HEK293 (cell line): ENCODE measurements around the gene SPPL2B.

ENCODE experiments used
- CTCF ChIA-PET: fragments of 350-600 bp; formaldehyde crosslinking; extraction: SDS; loops from one replicate; lab custom pipeline; 2021; ENCODE audit warnings: antibody characterized with exemption; lab: Yijun Ruan, JAX
- POLR2A ChIA-PET: fragments of 300-600 bp; formaldehyde crosslinking; extraction: SDS; loops from one replicate; lab custom pipeline; 2020; ENCODE audit warnings: antibody characterized with exemption, inconsistent platforms; lab: Yijun Ruan, JAX
- H3K27ac ChIP-seq: fragments of 200-500 bp; sonication (Bioruptor generic); 2 replicates; pipeline ENCODE4 v1.5.1; 2014; ENCODE audit warnings: low read depth, low read length, control low read depth, inconsistent platforms; ENCODE audit errors: extremely low read depth
- H3K36me3 ChIP-seq, 2 experiments: fragments of 200-500 bp in 1 of 2; sonication (Bioruptor generic) in 1 of 2; 1 replicate in 1 of 2; 2 replicates in 1 of 2; pipeline ENCODE4 v1.5.1; 2014 to 2017; ENCODE audit warnings: inconsistent platforms in 2 of 2, low read length in 2 of 2; ENCODE audit not compliant: control insufficient read depth in 2 of 2, insufficient read depth in 1 of 2
- H3K4me1 ChIP-seq: fragments of 200-500 bp; sonication (Bioruptor generic); 2 replicates; pipeline ENCODE4 v1.5.1; 2014; ENCODE audit warnings: mild to moderate bottlenecking, low read length, inconsistent platforms; ENCODE audit not compliant: control insufficient read depth, insufficient read depth
- H3K4me3 ChIP-seq: 2 replicates; pipeline ENCODE4 v1.5.1; 2011; ENCODE audit warnings: low read depth, mild to moderate bottlenecking, control low read depth, low read length, moderate library complexity
- H3K9me3 ChIP-seq: fragments of 200-500 bp; sonication (Bioruptor generic); 2 replicates; pipeline ENCODE4 v1.5.1; 2014; ENCODE audit warnings: low read depth, low read length, inconsistent platforms; ENCODE audit not compliant: control insufficient read depth, insufficient read depth
- EGR2 ChIP-seq: fragments of 450-650 bp; formaldehyde crosslinking; IDR thresholded peaks from 2 replicates; pipeline ENCODE4 v1.5.1; 2016; ENCODE audit warnings: low read depth, missing biosample characterization, missing genetic modification characterization
- GFI1B ChIP-seq: fragments of 450-650 bp; formaldehyde crosslinking; IDR thresholded peaks from 2 replicates; pipeline ENCODE4 v1.5.1; 2016; ENCODE audit warnings: missing biosample characterization, missing genetic modification characterization
- KLF1 ChIP-seq: fragments of 450-650 bp; formaldehyde crosslinking; IDR thresholded peaks from 2 replicates; pipeline ENCODE4 v1.5.1; 2016; ENCODE audit warnings: missing biosample characterization, missing genetic modification characterization
- KLF10 ChIP-seq: fragments of 450-650 bp; IDR thresholded peaks from 2 replicates; pipeline ENCODE4 v1.5.1; 2018; ENCODE audit warnings: missing biosample characterization, mild to moderate bottlenecking, missing genetic modification characterization
- KLF16 ChIP-seq: fragments of 450-650 bp; formaldehyde crosslinking; IDR thresholded peaks from 2 replicates; pipeline ENCODE4 v1.5.1; 2017; ENCODE audit warnings: missing biosample characterization, missing genetic modification characterization
- WT1 ChIP-seq: fragments of 450-650 bp; formaldehyde crosslinking; IDR thresholded peaks from 2 replicates; pipeline ENCODE4 v1.5.1; 2016; ENCODE audit warnings: missing biosample characterization, missing genetic modification characterization
- ZNF292 ChIP-seq: fragments of 450-650 bp; formaldehyde crosslinking; IDR thresholded peaks from 2 replicates; pipeline ENCODE4 v1.5.1; 2016; ENCODE audit warnings: low read depth, missing biosample characterization, missing genetic modification characterization, borderline replicate concordance
- ZNF341 ChIP-seq: fragments of 450-650 bp; formaldehyde crosslinking; IDR thresholded peaks from 2 replicates; pipeline ENCODE4; 2016; ENCODE audit warnings: low read depth, missing biosample characterization, missing genetic modification characterization
- ZNF623 ChIP-seq: fragments of 450-650 bp; formaldehyde crosslinking; IDR thresholded peaks from 2 replicates; pipeline ENCODE4 v1.5.1; 2016; ENCODE audit warnings: missing biosample characterization, missing genetic modification characterization
- ZNF664 ChIP-seq: fragments of 450-650 bp; formaldehyde crosslinking; IDR thresholded peaks from 2 replicates; pipeline ENCODE4 v1.5.1; 2016; ENCODE audit warnings: missing biosample characterization, missing genetic modification characterization
- ZNF792 ChIP-seq: fragments of 450-650 bp; formaldehyde crosslinking; IDR thresholded peaks from 2 replicates; pipeline ENCODE4 v1.5.1; 2016; ENCODE audit warnings: missing biosample characterization, missing genetic modification characterization
- ZSCAN16 ChIP-seq: fragments of 450-650 bp; formaldehyde crosslinking; IDR thresholded peaks from 2 replicates; pipeline ENCODE4 v1.5.1; 2016; ENCODE audit warnings: missing biosample characterization, missing genetic modification characterization
- TF ChIP-seq, protein P1 (sequence below): fragments of 450-650 bp; formaldehyde crosslinking; IDR thresholded peaks from 2 replicates; pipeline ENCODE4 v1.5.1; 2016; ENCODE audit warnings: missing biosample characterization, missing genetic modification characterization
- TF ChIP-seq, protein P2 (sequence below): fragments of 450-650 bp; formaldehyde crosslinking; IDR thresholded peaks from 2 replicates; pipeline ENCODE4 v1.5.1; 2016; ENCODE audit warnings: missing biosample characterization, missing genetic modification characterization
- TF ChIP-seq, protein P3 (sequence below): fragments of 450-650 bp; formaldehyde crosslinking; IDR thresholded peaks from 2 replicates; pipeline ENCODE4 v1.5.1; 2016; ENCODE audit warnings: missing biosample characterization, missing genetic modification characterization
- TF ChIP-seq, protein P4 (sequence below): fragments of 450-650 bp; formaldehyde crosslinking; IDR thresholded peaks from 2 replicates; pipeline ENCODE4 v1.5.1; 2016; ENCODE audit warnings: missing biosample characterization, missing genetic modification characterization
- TF ChIP-seq, protein P5 (sequence below): fragments of 450-650 bp; formaldehyde crosslinking; IDR thresholded peaks from 2 replicates; pipeline ENCODE4 v1.5.1; 2016; ENCODE audit warnings: missing biosample characterization, missing genetic modification characterization
- TF ChIP-seq, protein P6 (sequence below): IDR thresholded peaks from 2 replicates; pipeline ENCODE4 v1.6.1; 2011; ENCODE audit warnings: mild to moderate bottlenecking, low read depth, low read length, borderline replicate concordance

Gene SPPL2B

DNA sequence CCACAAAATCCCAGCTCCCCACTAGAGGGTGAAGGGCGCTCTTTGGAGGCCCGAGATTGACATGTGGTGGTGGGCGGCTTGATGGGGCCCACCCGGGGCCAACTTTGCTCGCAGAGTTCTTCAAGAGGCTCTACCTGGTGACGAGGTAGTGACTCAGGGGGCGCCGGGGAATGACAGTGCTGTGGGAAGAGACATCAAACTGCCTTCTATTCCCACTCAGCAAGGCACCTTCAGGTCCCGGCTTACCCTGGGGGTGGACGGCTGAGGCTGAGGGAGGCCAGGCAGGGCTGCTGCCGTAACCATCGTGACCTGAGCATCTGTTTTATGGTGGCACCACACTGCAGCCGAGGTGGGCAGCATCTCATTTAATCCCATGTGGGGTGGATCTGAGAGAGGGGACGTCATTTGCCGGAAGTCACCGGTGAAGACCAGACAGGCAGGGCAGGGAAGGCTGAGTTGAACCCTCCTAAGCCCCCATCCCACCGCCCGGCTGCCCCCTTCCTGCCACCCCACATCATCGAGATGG is 22.1 kb upstream of the SPPL2B start (continued):
- TF ChIP-seq EGR2 (tag by site-specific recombination): peak; percentile 57; the same call in 1 of the 2 replicates
- TF ChIP-seq, protein P1, sequence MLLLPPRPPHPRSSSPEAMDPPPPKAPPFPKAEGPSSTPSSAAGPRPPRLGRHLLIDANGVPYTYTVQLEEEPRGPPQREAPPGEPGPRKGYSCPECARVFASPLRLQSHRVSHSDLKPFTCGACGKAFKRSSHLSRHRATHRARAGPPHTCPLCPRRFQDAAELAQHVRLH (tag by site-specific recombination): no peak
- TF ChIP-seq ZNF292 (tag by site-specific recombination): no peak
- TF ChIP-seq WT1: no peak
- TF ChIP-seq ZNF623 (tag by site-specific recombination): no peak
- TF ChIP-seq, protein P2, sequence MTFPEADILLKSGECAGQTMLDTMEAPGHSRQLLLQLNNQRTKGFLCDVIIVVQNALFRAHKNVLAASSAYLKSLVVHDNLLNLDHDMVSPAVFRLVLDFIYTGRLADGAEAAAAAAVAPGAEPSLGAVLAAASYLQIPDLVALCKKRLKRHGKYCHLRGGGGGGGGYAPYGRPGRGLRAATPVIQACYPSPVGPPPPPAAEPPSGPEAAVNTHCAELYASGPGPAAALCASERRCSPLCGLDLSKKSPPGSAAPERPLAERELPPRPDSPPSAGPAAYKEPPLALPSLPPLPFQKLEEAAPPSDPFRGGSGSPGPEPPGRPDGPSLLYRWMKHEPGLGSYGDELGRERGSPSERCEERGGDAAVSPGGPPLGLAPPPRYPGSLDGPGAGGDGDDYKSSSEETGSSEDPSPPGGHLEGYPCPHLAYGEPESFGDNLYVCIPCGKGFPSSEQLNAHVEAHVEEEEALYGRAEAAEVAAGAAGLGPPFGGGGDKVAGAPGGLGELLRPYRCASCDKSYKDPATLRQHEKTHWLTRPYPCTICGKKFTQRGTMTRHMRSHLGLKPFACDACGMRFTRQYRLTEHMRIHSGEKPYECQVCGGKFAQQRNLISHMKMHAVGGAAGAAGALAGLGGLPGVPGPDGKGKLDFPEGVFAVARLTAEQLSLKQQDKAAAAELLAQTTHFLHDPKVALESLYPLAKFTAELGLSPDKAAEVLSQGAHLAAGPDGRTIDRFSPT (tag by site-specific recombination): no peak
- TF ChIP-seq, protein P3, sequence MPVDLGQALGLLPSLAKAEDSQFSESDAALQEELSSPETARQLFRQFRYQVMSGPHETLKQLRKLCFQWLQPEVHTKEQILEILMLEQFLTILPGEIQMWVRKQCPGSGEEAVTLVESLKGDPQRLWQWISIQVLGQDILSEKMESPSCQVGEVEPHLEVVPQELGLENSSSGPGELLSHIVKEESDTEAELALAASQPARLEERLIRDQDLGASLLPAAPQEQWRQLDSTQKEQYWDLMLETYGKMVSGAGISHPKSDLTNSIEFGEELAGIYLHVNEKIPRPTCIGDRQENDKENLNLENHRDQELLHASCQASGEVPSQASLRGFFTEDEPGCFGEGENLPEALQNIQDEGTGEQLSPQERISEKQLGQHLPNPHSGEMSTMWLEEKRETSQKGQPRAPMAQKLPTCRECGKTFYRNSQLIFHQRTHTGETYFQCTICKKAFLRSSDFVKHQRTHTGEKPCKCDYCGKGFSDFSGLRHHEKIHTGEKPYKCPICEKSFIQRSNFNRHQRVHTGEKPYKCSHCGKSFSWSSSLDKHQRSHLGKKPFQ (tag by site-specific recombination): no peak
- TF ChIP-seq KLF10: no peak
- TF ChIP-seq, protein P4, sequence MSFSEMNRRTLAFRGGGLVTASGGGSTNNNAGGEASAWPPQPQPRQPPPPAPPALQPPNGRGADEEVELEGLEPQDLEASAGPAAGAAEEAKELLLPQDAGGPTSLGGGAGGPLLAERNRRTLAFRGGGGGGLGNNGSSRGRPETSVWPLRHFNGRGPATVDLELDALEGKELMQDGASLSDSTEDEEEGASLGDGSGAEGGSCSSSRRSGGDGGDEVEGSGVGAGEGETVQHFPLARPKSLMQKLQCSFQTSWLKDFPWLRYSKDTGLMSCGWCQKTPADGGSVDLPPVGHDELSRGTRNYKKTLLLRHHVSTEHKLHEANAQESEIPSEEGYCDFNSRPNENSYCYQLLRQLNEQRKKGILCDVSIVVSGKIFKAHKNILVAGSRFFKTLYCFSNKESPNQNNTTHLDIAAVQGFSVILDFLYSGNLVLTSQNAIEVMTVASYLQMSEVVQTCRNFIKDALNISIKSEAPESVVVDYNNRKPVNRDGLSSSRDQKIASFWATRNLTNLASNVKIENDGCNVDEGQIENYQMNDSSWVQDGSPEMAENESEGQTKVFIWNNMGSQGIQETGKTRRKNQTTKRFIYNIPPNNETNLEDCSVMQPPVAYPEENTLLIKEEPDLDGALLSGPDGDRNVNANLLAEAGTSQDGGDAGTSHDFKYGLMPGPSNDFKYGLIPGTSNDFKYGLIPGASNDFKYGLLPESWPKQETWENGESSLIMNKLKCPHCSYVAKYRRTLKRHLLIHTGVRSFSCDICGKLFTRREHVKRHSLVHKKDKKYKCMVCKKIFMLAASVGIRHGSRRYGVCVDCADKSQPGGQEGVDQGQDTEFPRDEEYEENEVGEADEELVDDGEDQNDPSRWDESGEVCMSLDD: no peak
- peak; percentile 76 for TF ChIP-seq ZNF664 (tag by site-specific recombination)
- TF ChIP-seq, all 188 proteins: peak for 5

DNA sequence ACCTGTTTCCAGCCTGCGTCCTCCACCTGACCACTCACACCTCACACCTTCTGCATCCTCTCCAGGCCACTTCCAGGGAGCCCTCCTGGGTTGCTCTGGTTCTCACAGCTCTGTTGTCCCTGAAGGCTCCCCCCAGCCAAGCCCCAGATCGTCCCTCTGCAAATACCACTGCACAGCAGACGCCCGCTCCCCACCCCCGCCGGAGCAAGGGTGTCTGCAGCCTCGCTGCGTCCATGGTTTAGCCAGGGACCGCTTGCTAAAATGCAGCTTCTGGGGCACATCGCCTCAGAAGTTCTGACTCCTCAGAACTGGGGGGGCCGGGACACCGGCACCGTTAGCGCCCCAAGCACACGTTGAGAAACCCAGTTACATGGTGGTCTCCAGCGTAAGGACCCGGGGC is 21.5 kb upstream of the SPPL2B start:
- H3K9me3 ChIP-seq: no peaks in the 10 kb centered on the region
- no peaks in the 10 kb centered on the region for H3K4me1 ChIP-seq
- ChIA-PET POLR2A (no interaction called here), CTCF (no interaction called here)
- no peaks in the 10 kb centered on the region for H3K36me3 ChIP-seq
- TF ChIP-seq ZNF792 (tag by site-specific recombination): no peak
- no peak for TF ChIP-seq GFI1B (tag by site-specific recombination)
- no peak for TF ChIP-seq KLF16 (tag by site-specific recombination)
- no peak overlapping the region for H3K4me3 ChIP-seq
- H3K27ac ChIP-seq: no peak overlapping the region

DNA sequence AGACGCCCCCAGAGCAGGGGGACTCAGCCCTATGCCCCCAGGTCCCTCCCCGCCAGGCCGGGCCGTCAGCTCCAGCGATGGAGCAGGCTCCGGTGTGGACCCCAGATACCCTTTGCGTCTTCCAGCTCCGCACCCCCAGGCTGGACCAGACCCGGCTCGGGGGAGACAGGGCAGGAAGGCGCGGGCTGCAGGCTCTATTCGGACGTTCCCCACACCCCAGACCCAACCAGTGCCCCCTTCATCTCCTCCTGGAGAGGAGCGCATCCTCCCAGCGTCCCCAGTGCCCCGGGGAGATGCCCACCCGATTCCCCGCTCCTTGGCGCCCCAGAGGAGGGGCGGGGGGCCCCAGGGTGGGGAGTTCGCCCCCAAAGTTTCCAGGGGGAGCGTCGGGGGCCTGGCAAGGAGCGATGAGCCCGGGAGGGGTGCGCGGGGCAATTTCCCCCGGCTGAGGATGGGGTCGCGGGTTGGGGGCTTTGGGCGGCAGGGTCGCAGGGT is 20.9 kb upstream of the SPPL2B start:
- TF ChIP-seq, protein P4: no peak
- TF ChIP-seq KLF1 (no peak), ZNF341 (tag by site-specific recombination) (no peak), ZSCAN16 (tag by site-specific recombination) (no peak)
- TF ChIP-seq, protein P1 (tag by site-specific recombination): no peak
- TF ChIP-seq, protein P5, sequence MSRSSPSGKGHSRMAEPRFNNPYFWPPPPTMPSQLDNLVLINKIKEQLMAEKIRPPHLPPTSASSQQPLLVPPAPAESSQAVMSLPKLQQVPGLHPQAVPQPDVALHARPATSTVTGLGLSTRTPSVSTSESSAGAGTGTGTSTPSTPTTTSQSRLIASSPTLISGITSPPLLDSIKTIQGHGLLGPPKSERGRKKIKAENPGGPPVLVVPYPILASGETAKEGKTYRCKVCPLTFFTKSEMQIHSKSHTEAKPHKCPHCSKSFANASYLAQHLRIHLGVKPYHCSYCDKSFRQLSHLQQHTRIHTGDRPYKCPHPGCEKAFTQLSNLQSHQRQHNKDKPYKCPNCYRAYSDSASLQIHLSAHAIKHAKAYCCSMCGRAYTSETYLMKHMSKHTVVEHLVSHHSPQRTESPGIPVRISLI (tag by site-specific recombination): no peak
- TF ChIP-seq, protein P6, sequence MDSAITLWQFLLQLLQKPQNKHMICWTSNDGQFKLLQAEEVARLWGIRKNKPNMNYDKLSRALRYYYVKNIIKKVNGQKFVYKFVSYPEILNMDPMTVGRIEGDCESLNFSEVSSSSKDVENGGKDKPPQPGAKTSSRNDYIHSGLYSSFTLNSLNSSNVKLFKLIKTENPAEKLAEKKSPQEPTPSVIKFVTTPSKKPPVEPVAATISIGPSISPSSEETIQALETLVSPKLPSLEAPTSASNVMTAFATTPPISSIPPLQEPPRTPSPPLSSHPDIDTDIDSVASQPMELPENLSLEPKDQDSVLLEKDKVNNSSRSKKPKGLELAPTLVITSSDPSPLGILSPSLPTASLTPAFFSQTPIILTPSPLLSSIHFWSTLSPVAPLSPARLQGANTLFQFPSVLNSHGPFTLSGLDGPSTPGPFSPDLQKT: no peak
- POLR2A ChIA-PET: no interaction called here
- no peak overlapping the region for H3K27ac ChIP-seq
- no peak overlapping the region; the same call in 1 of the 2 replicates for H3K4me3 ChIP-seq
- CTCF ChIA-PET: no interaction called here
- H3K9me3 ChIP-seq: no peaks in the 10 kb centered on the region
- H3K36me3 ChIP-seq: no peaks in the 10 kb centered on the region
- H3K4me1 ChIP-seq: no peaks in the 10 kb centered on the region
